HepG2 (cell line): ENCODE data around the gene CES2. TPM values are rescaled to one million over a fixed set of nuclear protein-coding genes. Genes with fewer than 3 reads are reported as not detected.
A peak's percentile ranks its signal among the peaks of the same experiment; 100 is the strongest.

Experiments
- AGO2 ChIP-seq: fragments of 200-400 bp; formaldehyde crosslinking; optimal IDR thresholded peaks from 2 replicates; pipeline ENCODE3; 2017; ENCODE audit warnings: mild to moderate bottlenecking, low read depth, low read length, moderate library complexity
- CSRNP1 ChIP-seq: sonication (generic); formaldehyde crosslinking; IDR thresholded peaks from 2 replicates; pipeline ENCODE4 v1.8.1; 2023; ENCODE audit warnings: mild to moderate bottlenecking, missing genetic modification reagents
- FOXK2 ChIP-seq: fragments of 450-650 bp; IDR thresholded peaks from 2 replicates; pipeline ENCODE4 v1.6.1; 2016
- IRF2 ChIP-seq: IDR thresholded peaks from 2 replicates; pipeline ENCODE4 v1.6.1; 2018; ENCODE audit warnings: missing genetic modification reagents, missing compliant biosample characterization
- RBAK ChIP-seq: sonication (generic); formaldehyde crosslinking; IDR thresholded peaks from 2 replicates; pipeline ENCODE4 v1.5.1; 2020; ENCODE audit warnings: mild to moderate bottlenecking, missing genetic modification reagents
- ZBTB38 ChIP-seq: sonication (generic); formaldehyde crosslinking; IDR thresholded peaks from 2 replicates; pipeline ENCODE4 v1.5.1; 2020; ENCODE audit warnings: mild to moderate bottlenecking, missing genetic modification reagents
- ZFP1 ChIP-seq: IDR thresholded peaks from 2 replicates; pipeline ENCODE4 v1.6.1; 2016
- ZNF256 ChIP-seq: sonication (generic); formaldehyde crosslinking; conservative IDR thresholded peaks from 2 replicates; pipeline ENCODE4 v1.4.0; 2020; ENCODE audit warnings: missing genetic modification reagents
- ZNF512B ChIP-seq: sonication (generic); formaldehyde crosslinking; IDR thresholded peaks from 2 replicates; pipeline ENCODE4 v1.5.1; 2020; ENCODE audit warnings: missing genetic modification reagents, mild to moderate bottlenecking, borderline replicate concordance
- ZNF513 ChIP-seq: sonication (generic); formaldehyde crosslinking; conservative IDR thresholded peaks from 2 replicates; pipeline ENCODE4 v1.5.0; 2020; ENCODE audit warnings: missing genetic modification reagents
- ZNF605 ChIP-seq: sonication (generic); formaldehyde crosslinking; IDR thresholded peaks from 2 replicates; pipeline ENCODE4 v1.8.0; 2022; ENCODE audit warnings: mild to moderate bottlenecking, missing genetic modification reagents
- ZNF609 ChIP-seq: sonication (generic); formaldehyde crosslinking; IDR thresholded peaks from 2 replicates; pipeline ENCODE4 v1.4.0; 2020; ENCODE audit warnings: mild to moderate bottlenecking, missing genetic modification reagents, borderline replicate concordance
- ZNF644 ChIP-seq: IDR thresholded peaks from 2 replicates; pipeline ENCODE4 v1.6.1; 2016; ENCODE audit warnings: low read depth
- ZNF660 ChIP-seq: sonication (generic); formaldehyde crosslinking; IDR thresholded peaks from 2 replicates; pipeline ENCODE4 v1.5.1; 2020; ENCODE audit warnings: mild to moderate bottlenecking, low read depth, missing genetic modification reagents, borderline replicate concordance
- ZNF761 ChIP-seq: sonication (generic); formaldehyde crosslinking; conservative IDR thresholded peaks from 2 replicates; pipeline ENCODE4 v1.4.0; 2020; ENCODE audit warnings: mild to moderate bottlenecking, missing genetic modification reagents
- ZNF776 ChIP-seq: sonication (generic); formaldehyde crosslinking; IDR thresholded peaks from 2 replicates; pipeline ENCODE4 v1.4.0; 2020; ENCODE audit warnings: mild to moderate bottlenecking, missing genetic modification reagents
- ZNF891 ChIP-seq: sonication (generic); formaldehyde crosslinking; IDR thresholded peaks from 2 replicates; pipeline ENCODE4 v1.5.0; 2020; ENCODE audit warnings: mild to moderate bottlenecking, missing genetic modification reagents
- polyA plus RNA-seq, 8 experiments: library from polyadenylated mRNA; depleted of rRNA in 3 of 8; stranded (reverse) in 7 of 8; unstranded in 1 of 8; fragments of >200 nt; fragmentation: Illumina TruSeq in 4 of 8; extraction: Trizol in 4 of 8; gene quantifications; 2 replicates each; pipeline versions ENCODE4 v1.2.1 to v1.2.3, GENCODE V29; 2011 to 2016; ENCODE audit warnings: low read depth in 4 of 8, missing spikeins in 1 of 8, mixed read lengths in 1 of 8; ENCODE audit not compliant: insufficient read depth in 1 of 8
- total RNA-seq, 5 experiments: library from RNA; depleted of rRNA; stranded (reverse); fragments of >200 nt; fragmentation: Illumina TruSeq; extraction: Trizol; gene quantifications; 2 replicates each; pipeline ENCODE4 v1.2.3, GENCODE V29; 2016; ENCODE audit warnings: low read depth in 1 of 5

Gene CES2
- total and polyA plus RNA-seq, 2 of the 13 experiments (the other 11 are each of a cell fraction or from before 2014, with no cell fraction given) = 50.6 to 63.8 TPM

GRCh38 chr16:66977341-66978113 lies 42.2 kb downstream of the CES2 start (continued):
- no peak for TF ChIP-seq CSRNP1 (CRISPR knock-in tag)
- peak; percentile 29; the same call in 1 of the 2 replicates for TF ChIP-seq ZNF644
- peak; percentile 67; the same call in 1 of the 2 replicates for TF ChIP-seq ZFP1 (CRISPR knock-in tag)
- TF ChIP-seq RBAK (CRISPR knock-in tag) = no peak
- no peak for TF ChIP-seq AGO2
- no peak for TF ChIP-seq FOXK2
- no peak; the same call in 1 of the 2 replicates for TF ChIP-seq ZNF513 (CRISPR knock-in tag)
- peak; percentile 54; the same call in 1 of the 2 replicates for TF ChIP-seq ZNF891 (CRISPR knock-in tag)
- peak; percentile 77; the same call in 1 of the 2 replicates for TF ChIP-seq ZBTB38 (CRISPR knock-in tag)
- TF ChIP-seq ZNF256 (CRISPR knock-in tag) = no peak
- 0 out of 2 replicates have a peak, but pooled peaks have one; percentile 42 for TF ChIP-seq ZNF609 (CRISPR knock-in tag)
- TF ChIP-seq ZNF660 (CRISPR knock-in tag) = no peak
- peak; percentile 87; the same call in 1 of the 2 replicates for TF ChIP-seq ZNF605 (CRISPR knock-in tag)
- TF ChIP-seq ZNF761 (CRISPR knock-in tag) = peak; percentile 73; the same call in 1 of the 2 replicates
- peak; percentile 91 for TF ChIP-seq IRF2 (CRISPR knock-in tag)
- TF ChIP-seq ZNF512B (CRISPR knock-in tag) = peak; percentile 86; the same call in 1 of the 2 replicates
- 0 out of 2 replicates have a peak, but pooled peaks have one; percentile 9 for TF ChIP-seq ZNF776 (CRISPR knock-in tag)
